GM19468 (cell line): ENCODE measurements around the gene STEAP2.
"Not testable (repeated sequence)": the region's sequence is repeated elsewhere in the genome, so short reads cannot be mapped to it uniquely, and the experiment has no call there.

Experiments used
- ATAC-seq: cut with Tn5 transposase; IDR thresholded peaks from one replicate; pipeline ENCODE4 v1.9.1; 2021; ENCODE audit warnings: mild to moderate bottlenecking, moderate library complexity, moderate number of reproducible peaks; ENCODE audit not compliant: unreplicated experiment; ENCODE audit errors: extremely low read depth

STEAP2 gene

DNA sequence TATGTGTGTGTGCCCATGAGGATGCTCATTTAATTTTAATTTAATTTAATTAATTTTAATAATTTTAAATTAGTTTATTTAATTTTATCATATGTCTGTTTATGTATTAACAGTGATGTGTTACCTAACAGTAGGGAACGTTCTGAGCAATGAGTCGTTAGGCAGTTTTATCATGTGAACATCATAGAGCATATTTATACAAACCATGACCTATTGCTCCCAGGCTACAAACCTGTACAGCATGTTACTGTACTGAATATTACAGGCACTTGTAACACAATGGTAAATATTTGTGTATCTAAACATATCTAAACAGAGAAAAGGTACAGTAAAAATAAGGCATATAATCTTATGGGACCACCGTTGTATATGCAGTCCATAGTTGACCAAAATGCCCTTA lies 19.8 kb downstream of the STEAP2 start:
- no peak for ATAC-seq

DNA sequence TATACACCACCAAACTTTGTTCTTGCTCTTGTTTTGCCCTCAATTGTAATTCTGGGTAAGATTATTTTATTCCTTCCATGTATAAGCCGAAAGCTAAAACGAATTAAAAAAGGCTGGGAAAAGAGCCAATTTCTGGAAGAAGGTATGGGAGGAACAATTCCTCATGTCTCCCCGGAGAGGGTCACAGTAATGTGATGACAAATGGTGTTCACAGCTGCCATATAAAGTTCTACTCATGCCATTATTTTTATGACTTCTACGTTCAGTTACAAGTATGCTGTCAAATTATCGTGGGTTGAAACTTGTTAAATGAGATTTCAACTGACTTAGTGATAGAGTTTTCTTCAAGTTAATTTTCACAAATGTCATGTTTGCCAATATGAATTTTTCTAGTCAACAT lies 20.9 kb downstream of the STEAP2 start:
- no peak for ATAC-seq

DNA sequence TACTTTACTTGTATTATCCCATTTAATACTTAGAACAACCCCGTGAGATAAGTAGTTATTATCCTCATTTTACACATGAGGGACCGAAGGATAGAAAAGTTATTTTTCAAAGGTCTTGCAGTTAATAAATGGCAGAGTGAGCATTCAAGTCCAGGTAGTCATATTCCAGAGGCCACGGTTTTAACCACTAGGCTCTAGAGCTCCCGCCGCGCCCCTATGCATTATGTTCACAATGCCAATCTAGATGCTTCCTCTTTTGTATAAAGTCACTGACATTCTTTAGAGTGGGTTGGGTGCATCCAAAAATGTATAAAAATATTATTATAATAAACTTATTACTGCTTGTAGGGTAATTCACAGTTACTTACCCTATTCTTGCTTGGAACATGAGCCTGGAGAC lies 22.0 kb downstream of the STEAP2 start:
- ATAC-seq = no peak

DNA sequence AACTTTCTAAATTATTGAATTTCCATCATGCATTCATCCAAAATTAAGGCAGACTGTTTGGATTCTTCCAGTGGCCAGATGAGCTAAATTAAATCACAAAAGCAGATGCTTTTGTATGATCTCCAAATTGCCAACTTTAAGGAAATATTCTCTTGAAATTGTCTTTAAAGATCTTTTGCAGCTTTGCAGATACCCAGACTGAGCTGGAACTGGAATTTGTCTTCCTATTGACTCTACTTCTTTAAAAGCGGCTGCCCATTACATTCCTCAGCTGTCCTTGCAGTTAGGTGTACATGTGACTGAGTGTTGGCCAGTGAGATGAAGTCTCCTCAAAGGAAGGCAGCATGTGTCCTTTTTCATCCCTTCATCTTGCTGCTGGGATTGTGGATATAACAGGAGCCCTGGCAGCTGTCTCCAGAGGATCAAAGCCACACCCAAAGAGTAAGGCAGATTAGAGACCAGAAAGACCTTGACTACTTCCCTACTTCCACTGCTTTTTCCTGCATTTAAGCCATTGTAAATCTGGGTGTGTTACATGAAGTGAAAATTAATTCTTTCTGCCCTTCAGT lies 25.3 kb downstream of the STEAP2 start:
- ATAC-seq = no peak

DNA sequence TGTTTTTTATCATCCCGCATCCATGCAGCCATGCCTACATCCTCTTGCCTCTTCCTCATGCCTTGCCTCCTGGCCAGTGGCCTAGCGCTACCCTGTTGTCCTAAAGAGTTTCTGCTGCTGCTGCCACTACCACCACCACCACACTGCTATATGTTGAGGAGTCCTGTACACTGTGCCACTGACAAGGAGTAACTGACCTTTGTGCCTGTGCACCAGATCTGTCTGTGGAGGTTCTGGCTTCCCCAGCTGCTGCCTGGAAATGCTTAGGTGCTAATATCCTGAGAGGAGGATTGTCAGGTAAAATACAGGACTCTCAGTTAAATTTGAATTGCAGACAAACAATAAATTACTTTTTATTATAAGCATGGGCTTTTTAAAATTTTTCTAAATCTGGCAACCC lies 26.5 kb downstream of the STEAP2 start:
- ATAC-seq = no peak

DNA sequence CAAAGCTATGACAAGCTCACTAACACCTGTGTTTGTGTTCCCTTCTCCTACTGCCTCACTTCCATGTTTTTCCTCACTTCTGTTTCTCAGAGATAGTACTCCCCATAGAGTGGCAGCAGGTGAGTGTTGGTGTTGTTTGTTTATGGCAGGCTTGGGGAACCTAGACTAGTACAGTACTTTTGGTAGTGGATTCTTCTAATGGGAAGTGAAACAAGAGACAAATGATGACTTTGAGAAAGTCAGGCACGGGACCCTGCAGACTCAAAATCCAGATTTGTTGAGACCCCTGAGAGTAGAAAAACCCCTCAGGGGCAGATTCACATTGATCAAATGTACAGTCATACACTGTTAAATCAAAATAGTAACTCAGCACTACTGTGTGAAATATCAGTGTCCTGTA lies 27.0 kb downstream of the STEAP2 start:
- ATAC-seq = no peak

DNA sequence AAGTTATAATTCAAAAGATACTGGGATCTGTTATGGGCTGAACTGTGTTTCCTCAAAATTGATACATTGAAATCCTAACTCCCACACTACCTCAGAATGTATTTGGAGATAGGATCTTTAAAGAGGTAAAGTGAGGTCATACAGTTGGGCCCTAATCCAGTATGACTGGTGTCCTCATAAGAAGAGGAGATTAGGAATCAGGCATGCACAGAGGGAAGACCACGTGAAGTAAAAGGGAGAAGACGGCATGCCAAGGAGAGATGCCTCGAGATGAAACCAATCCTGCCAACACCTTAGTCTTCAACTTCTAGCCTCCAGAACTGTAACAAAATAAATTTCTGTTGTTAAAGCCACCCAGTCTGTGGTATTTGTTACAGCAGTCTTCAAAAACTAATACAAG lies 27.5 kb downstream of the STEAP2 start:
- ATAC-seq = no peak

DNA sequence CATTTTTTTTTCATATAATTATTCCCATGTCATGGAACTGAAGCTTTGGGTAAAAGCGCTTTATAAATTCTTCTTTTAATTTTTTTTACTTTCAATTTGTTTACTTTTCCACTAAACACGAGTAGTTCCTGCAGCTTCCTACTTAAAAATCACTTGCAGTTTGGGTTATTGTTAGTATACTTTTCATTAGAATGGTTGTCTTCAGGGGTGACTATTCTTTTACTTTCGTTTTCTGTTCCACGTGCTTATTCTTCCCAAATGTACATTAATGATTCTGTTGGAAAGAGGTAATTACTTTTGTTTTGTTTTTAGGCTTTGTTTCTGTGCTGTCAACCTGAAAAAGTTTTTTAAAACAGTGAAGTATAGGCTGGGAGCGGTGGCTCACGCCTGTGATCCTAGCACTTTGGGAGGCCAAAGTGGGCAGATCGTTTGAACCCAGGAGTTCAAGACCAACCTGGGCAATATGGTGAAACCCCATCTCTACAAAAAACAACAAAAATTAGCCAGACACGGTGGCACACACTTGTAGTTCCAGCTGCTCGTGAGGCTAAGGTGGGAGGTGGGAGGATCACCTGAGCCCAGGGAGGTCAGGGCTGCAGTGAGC lies 28.2 kb downstream of the STEAP2 start:
- no peak for ATAC-seq

DNA sequence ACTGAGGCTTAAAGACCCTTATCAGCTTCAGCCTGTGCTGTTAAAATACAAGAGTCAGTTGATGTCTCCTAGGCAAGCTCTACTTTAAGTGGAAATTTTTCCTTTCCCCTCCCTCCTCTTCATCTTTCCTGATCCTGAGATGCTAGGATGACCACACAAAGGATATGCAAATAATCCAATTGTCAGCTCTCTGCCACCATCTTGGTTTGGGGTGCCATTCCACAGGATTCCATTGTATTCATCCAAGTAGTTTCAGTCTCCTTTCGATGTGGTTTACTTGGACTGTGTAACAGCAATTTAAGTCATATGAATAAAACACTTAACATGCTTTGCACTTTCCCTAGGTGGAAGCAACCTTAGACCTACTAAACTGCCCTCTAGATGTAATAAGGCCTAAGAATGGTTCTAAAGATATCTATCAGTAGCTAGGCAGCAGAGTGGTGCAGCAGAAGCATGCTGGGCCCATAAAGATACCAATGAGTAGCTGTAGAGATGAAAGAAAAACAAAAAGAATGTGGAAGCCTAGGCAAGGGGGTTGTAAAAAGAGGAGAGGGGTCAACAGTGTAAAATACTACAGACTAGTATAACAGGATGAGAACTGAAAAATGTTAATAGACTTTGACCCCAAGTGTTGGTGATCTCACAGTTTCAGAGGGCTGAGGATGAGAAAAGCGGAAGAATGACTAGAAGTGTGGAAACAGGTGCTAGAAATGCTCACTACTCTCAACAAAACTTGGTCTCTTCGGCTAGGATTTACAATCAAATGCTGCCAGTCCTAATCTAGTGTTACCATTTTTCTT lies 31.0 kb downstream of the STEAP2 start:
- peak; percentile 51 for ATAC-seq

DNA sequence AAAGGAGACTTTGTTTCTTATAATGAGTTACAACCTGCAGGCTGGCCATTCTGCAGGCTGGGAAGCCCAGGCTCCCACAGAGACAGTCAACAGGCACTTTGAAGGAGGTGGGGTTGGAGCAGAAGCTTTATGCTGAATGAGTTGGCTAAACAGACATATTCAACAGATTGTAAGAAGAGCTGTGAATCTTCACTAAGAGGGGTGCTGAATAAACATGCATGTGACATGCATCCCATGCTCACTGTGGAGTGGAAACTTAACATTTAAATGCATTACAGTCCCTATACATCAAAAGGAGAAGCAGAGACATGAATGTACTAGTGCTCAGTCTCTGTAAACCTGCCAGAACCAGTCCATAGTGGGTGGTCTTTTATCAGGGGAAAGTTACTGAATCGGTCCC lies 32.0 kb downstream of the STEAP2 start:
- ATAC-seq = no peak

DNA sequence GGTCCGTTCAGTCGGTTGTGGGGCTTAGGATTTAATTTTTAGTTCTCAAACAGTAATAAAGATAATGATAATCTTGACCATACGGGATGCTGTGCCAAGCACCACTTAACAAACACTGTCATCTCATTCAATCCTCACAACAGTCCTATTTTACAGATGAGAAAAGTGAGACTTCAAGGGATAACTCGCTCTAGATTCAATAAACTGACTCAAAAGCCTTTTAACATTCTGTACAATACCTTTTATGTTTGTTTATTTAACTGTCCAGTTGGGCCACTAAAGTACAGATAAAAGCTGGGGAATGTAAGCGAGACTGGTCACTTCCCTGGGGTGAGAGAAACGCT lies 33.0 kb downstream of the STEAP2 start:
- ATAC-seq = no peak

DNA sequence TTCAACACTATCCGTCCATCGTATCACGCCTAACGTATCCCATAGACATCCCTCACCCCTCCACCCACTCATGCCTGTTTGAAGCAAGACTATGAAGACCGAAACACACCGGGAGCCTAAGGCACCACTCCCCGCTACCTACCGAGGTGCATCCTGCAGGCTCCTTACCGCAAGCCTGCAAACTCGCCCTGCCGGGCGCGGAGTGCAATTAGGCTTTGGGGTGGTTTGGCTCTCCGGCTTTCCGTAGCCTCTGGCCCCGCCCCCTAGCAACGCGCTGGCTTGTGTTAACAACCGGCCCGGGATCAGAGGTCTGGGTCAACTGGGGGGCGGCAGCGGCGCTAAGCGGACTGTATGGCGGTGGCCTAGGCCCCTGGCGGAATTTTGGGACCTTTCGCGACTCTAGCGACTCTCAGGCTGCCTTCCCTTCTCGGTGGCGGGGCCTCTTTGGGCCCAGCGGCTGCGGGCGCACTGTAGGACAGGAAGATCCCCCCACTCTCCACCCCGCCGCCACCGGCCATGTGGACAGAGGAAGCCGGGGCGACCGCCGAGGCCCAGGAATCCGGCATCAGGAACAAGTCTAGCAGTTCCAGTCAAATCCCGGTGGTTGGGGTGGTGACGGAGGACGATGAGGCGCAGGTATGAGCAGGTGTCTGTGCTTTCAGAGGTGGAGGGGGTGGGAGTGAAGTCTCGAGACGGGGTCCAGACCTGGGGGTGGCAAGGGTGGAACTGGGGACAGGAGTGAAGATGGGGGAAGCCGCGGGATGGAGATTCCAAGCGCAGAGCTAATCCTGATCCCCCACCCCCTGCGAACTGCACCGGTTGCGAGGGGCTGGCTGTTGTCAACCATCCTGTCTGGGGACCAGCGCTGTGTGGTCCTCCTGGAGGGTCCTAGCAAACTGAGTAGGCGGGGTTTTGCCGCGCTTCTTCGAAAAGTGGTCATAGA lies 33.6 kb downstream of the STEAP2 start, which contains the start of gene CFAP69:
CFAP69 (plus strand) TSS at position 266 of the 943 bp plus-strand sequence; CDS start at position 517, 251 bp downstream.
- peak; percentile 66 for ATAC-seq

DNA sequence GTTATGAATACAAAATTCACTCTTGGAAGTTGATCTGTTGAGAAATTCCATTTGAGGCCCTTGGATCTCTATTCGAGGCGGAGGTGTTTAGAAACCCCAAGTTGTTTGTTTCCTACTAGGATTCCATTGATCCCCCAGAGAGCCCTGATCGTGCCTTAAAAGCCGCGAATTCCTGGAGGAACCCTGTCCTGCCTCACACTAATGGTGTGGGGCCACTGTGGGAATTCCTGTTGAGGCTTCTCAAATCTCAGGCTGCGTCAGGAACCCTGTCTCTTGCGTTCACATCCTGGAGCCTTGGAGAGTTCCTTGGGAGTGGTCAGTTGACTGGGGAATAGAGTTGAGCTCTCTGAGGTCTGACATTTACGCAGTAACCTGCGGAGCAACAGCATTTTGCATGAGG lies 34.6 kb downstream of the STEAP2 start:
- no peak for ATAC-seq

DNA sequence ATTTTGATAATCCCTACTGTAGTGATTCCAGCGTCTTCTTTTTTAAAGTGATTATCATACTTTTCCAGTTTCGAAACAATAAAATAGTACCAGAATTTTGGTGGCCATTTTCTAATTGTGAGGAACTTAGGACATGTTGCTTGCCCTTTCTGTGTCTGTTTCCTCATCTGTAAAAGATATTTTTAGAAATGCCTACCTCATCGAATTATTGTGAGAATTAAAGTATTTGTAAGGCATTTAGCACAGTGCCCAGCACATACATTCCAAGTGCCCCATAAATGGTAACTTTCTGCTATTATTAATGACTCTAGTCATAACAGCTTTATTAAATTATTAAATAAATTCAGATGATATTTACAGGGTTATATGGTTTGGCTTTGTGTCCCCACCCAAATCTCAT lies 37.2 kb downstream of the STEAP2 start:
- no peak for ATAC-seq

DNA sequence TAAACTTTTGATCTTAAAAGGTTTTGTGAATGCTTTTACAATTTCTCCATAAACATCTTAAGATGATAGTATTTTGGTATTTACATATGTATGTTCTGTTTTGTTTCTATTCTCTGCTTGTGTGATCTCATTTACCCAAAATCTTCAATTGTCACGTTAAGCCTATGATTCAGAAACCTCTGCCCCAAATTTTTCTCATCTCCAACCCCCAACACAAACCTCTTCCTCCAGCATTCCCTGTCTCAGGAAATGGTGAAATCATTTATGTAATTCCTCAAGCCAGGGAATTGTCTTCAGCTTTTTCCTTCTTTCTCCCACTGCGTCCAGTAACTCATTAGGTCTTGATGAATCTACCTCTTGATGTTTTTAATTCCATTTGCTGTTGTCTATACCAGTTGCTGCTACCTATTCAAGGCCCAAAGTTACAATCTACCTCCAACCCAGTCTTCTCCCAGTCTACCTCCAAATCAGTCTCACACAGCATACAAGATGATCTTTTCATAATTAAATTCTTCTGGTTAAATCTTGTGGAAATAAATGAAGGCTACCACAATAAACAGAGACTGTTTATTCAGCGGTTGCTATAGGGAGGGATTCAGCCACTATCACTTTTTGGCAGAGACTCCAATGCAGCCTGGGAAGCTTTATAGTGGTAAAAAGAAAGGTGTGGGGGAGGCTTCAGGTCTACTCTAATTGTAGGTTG lies 39.2 kb downstream of the STEAP2 start:
- no peak for ATAC-seq

DNA sequence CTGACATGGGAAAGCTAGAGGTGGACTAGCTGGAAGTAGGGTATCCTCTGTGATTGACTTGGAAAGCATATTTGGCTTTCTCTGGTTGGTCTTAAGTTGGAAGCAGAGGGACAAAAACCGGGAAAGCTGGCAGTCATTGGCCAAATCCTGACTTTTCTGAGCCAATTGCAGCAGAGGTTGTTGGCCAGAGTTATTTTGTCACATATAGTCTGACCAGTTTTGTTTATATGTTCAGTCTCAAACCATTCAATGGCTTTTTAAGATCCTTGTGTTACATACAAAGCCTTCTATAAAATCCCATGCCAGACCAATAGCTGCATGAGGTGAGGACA lies 39.7 kb downstream of the STEAP2 start:
- ATAC-seq = no peak

DNA sequence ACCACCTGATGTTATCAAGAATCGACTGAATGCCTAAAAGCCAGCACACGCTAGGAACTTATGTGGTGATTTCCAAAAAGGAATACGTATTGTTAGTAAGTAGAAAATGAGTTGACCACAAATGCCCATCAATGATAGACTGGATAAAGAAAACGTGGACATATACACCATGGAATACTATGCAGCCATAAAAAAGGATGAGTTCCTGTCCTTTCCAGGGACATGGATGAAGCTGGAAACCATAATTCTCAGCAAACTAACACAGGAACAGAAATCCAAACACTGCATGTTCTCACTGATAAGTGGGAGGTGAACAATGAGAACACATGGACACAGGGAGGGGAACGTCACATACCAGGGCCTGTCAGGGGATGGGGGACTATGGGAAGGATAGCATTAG lies 44.5 kb downstream of the STEAP2 start:
- ATAC-seq = not testable (repeated sequence)

DNA sequence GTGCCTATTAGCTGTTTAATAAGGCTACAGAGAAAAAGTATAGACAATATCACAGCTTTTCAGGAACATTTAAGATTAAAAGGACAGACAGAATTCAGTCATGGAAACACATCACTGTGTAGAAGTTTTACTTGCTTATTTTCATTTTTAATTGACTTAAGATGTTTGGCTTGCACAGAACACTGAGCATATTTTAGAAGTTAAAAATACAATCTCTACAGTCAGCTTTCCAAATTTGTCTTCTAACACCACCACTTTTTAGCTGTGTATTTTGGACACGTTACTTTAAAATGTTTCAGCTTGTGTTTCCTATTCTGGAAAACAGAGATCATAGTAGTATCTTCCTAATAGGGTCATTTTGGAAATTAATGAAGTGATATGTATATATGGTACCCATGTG lies 45.2 kb downstream of the STEAP2 start:
- ATAC-seq = no peak

DNA sequence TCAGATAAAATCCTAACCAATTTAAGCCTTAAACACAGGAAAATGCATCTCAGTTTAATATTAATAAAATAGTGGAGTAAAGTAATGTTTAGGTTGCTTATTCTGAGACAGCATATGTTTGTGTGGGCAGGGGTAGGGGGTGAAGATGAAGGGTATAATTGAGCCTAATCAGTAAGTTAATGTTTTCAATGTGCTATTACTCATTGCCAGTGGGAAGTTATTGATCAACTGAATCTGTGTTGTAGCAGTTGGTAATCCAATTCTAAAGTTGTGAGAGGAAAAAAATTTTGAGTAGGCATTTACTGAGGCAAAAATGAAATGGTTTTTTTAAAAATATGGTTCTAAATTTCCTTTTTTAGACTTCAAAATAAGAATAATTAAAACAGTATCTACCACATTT lies 49.9 kb downstream of the STEAP2 start:
- no peak for ATAC-seq

DNA sequence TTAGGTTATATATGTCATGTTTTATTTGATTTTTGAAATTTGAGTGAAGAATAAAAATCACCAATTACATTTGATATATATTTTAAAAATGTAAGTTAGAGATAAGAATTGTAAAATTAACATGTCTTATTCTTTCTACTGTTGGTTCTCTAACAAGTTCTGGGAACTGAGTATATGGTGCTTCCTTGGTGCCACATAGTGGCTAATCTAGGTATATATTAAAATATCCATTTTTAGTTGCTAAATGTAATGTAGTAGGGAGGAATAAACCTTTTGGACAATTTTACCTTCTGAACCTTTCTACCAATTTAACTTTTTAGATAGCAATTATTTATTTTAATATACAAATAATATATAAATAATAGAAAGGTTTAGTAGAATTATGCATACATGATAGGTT lies 50.9 kb downstream of the STEAP2 start:
- ATAC-seq = peak; percentile 61
